B cell (primary cell): ENCODE results near the gene ARHGAP32. TPM values are rescaled to one million over a fixed set of nuclear protein-coding genes. Genes with fewer than 3 reads are reported as not detected.

Experiments used
- ATAC-seq: fragments of 200-7000 bp; cut with Tn5 transposase; one replicate; pipeline ENCODE4 v1.10.0; 2021; ENCODE audit warnings: low read depth, mild to moderate bottlenecking, moderate number of reproducible peaks, moderate library complexity
- CTCF ChIA-PET: fragments of 350-600 bp; sonication (Branson Sonifier 250); formaldehyde crosslinking; loops from one replicate; lab custom pipeline; 2021; ENCODE audit warnings: antibody characterized with exemption, inconsistent platforms; lab: Charles Lee
- POLR2A ChIA-PET: fragments of 350-600 bp; sonication (Branson Sonifier 250); formaldehyde crosslinking; loops from one replicate; lab custom pipeline; 2021; ENCODE audit warnings: antibody characterized with exemption; lab: Charles Lee
- DNase-seq: peaks from one replicate; pipeline ENCODE4 v3.0.0; 2013
- H2AFZ ChIP-seq: 2 replicates; pipeline ENCODE4 v1.6.1; 2012; ENCODE audit warnings: mild to moderate bottlenecking, low read depth, low read length; ENCODE audit not compliant: insufficient read depth, poor library complexity, severe bottlenecking
- H3K27ac ChIP-seq, 2 donors: 1 replicate in 1 of 2; 2 replicates in 1 of 2; pipeline ENCODE4 v1.5.1; 2012 to 2013; ENCODE audit warnings: low read length in 2 of 2, mild to moderate bottlenecking in 2 of 2, moderate library complexity in 1 of 2
- H3K27me3 ChIP-seq, 4 experiments: fragments of 200-600 bp in 1 of 4; sonication (generic) in 1 of 4; replicated peaks in 1 of 4; 1 replicate in 2 of 4; 2 replicates in 2 of 4; pipeline versions ENCODE4 v1.6.1 to v1.7.0; 2013 to 2016; ENCODE audit warnings: low read length in 3 of 4, mild to moderate bottlenecking in 2 of 4, mixed read lengths in 1 of 4, moderate library complexity in 1 of 4; ENCODE audit not compliant: insufficient read depth in 4 of 4, control insufficient read depth in 3 of 4; ENCODE audit errors: control extremely low read depth in 1 of 4
- H3K36me3 ChIP-seq, 2 experiments: replicated peaks in 1 of 2; 1 replicate in 1 of 2; 2 replicates in 1 of 2; pipeline versions ENCODE4 v1.6.1 to v1.7.1; 2013; ENCODE audit warnings: low read length in 1 of 2; ENCODE audit not compliant: insufficient read depth in 2 of 2, control insufficient read depth in 1 of 2; ENCODE audit errors: control extremely low read depth in 1 of 2, extremely low read depth in 1 of 2
- H3K4me1 ChIP-seq, 2 donors: fragments of 200-600 bp in 1 of 2; sonication (generic) in 1 of 2; 1 replicate in 1 of 2; 2 replicates in 1 of 2; pipeline versions ENCODE4 v1.5.1 to v1.6.1; 2013 to 2017; ENCODE audit warnings: low read length in 2 of 2; ENCODE audit not compliant: control insufficient read depth in 2 of 2, insufficient read depth in 2 of 2
- H3K4me2 ChIP-seq: replicated peaks from 2 replicates; pipeline ENCODE3; 2012; ENCODE audit warnings: mild to moderate bottlenecking, low read depth, low read length; ENCODE audit not compliant: poor library complexity, severe bottlenecking
- H3K4me3 ChIP-seq, 5 experiments: fragments of 200-600 bp in 1 of 5; sonication (generic) in 1 of 5; 1 replicate in 3 of 5; 2 replicates in 2 of 5; pipeline versions ENCODE4 v1.5.1 to v1.7.0; 2011 to 2016; ENCODE audit warnings: low read length in 4 of 5, mild to moderate bottlenecking in 4 of 5, low read depth in 2 of 5, control low read depth in 1 of 5, moderate library complexity in 1 of 5; ENCODE audit not compliant: insufficient read depth in 1 of 5; ENCODE audit errors: control extremely low read depth in 1 of 5, extremely low read depth in 1 of 5
- H3K79me2 ChIP-seq: fragments of 200-600 bp; sonication (generic); one replicate; pipeline ENCODE4 v1.6.0; 2016; ENCODE audit warnings: low read length; ENCODE audit not compliant: control insufficient read depth, insufficient read depth
- H3K9ac ChIP-seq: fragments of 200-600 bp; sonication (generic); 2 replicates; pipeline ENCODE4 v1.6.1; 2017; ENCODE audit warnings: mild to moderate bottlenecking, low read length, moderate library complexity
- H3K9me3 ChIP-seq, 3 donors: one replicate each; pipeline versions ENCODE4 v1.6.1 to v1.7.1; 2013; ENCODE audit warnings: low read length in 2 of 3; ENCODE audit not compliant: control insufficient read depth in 2 of 3, insufficient read depth in 1 of 3; ENCODE audit errors: control extremely low read depth in 1 of 3
- H4K20me1 ChIP-seq: 2 replicates; pipeline ENCODE4 v1.6.0; 2012; ENCODE audit warnings: mild to moderate bottlenecking, low read length; ENCODE audit not compliant: insufficient read depth, control insufficient read depth, poor library complexity, severe bottlenecking
- H3K27ac Mint-ChIP-seq: one replicate; pipeline ENCODE4 v1.8.0; 2021; ENCODE audit warnings: mixed read lengths
- H3K27me3 Mint-ChIP-seq: one replicate; pipeline ENCODE4 v1.8.0; 2021; ENCODE audit warnings: mixed read lengths
- H3K4me1 Mint-ChIP-seq: one replicate; pipeline ENCODE4 v1.8.0; 2021; ENCODE audit warnings: mixed read lengths
- H3K4me3 Mint-ChIP-seq: one replicate; pipeline ENCODE4 v1.8.0; 2021; ENCODE audit warnings: mixed read lengths
- H3K9me3 Mint-ChIP-seq: one replicate; pipeline ENCODE4 v1.8.0; 2022; ENCODE audit warnings: mixed read lengths; ENCODE audit not compliant: insufficient read depth
- CTCF ChIP-seq: fragments of 200-600 bp; IDR thresholded peaks from one replicate; pipeline ENCODE4 v1.8.0; 2022; ENCODE audit warnings: antibody characterized with exemption, mild to moderate bottlenecking
- EZH2 ChIP-seq: IDR thresholded peaks from 2 replicates; pipeline ENCODE4 v1.6.1; 2012; ENCODE audit warnings: borderline replicate concordance, low read depth, mild to moderate bottlenecking, moderate library complexity, low read length; ENCODE audit not compliant: insufficient read depth, poor library complexity, severe bottlenecking
- WGBS: methylation state at CpG from one replicate; pipeline ENCODE4 v1.1.5; 2013; ENCODE audit warnings: missing lambda C conversion rate; ENCODE audit not compliant: insufficient coverage; 5-methylcytosine and 5-hydroxymethylcytosine counted together
- intact Hi-C: fragments of 100-400 bp; cut with micrococcal nuclease; formaldehyde crosslinking; loops from one replicate; pipeline ENCODE4 v1.10.0; 2022
- polyA plus RNA-seq: library from polyadenylated mRNA; depleted of rRNA; stranded (reverse); fragments of >200 nt; gene quantifications from 2 replicates; pipeline ENCODE4 v1.2.3, GENCODE V29; 2012
- total RNA-seq, 2 donors: library from RNA; stranded (reverse); fragments of 120-200 nt in 1 of 2; gene quantifications; 1 replicate in 1 of 2; 2 replicates in 1 of 2; pipeline versions ENCODE4 v1.2.3 to v1.2.4, GENCODE V29; 2013 to 2022

ARHGAP32 gene
- total and polyA plus RNA-seq, 2 donors (not counting 1 experiment from before 2014, with no cell fraction given), result 4.4 to 10.6 TPM

GRCh38 chr11:128931668-128932067, 260.5 kb downstream of the ARHGAP32 start:
- TF ChIP-seq CTCF (no peak), EZH2 (no peak)
- Mint-ChIP-seq H3K27me3 (peaks cover 20% of the 10 kb centered on the region), H3K4me3 (no peak overlapping the region), H3K27ac (no peak overlapping the region), H3K4me1 (peaks cover 15% of the 10 kb centered on the region), H3K9me3 (no peaks in the 10 kb centered on the region)
- no peak overlapping the region for H3K9ac ChIP-seq
- ATAC-seq (no peak), DNase-seq (no peak)
- H2AFZ ChIP-seq, result no peak overlapping the region
- no peak overlapping the region for H3K27ac ChIP-seq
- 94% methylated on average over 6 of the region's 6 CpGs for WGBS
- no peak overlapping the region for H3K4me3 ChIP-seq
- H3K4me2 ChIP-seq, result no peak overlapping the region
- CTCF ChIA-PET, result interaction anchor here (1.2 to 1.6 kb wide), 2 partner anchors 26 to 45 kb away, joined by 3 read pairs; no protein-coding TSS in a partner anchor
- H4K20me1 ChIP-seq, result no peaks in the 10 kb centered on the region
- peaks cover 0 to 18% (median 0%) of the 10 kb centered on the region in 4 experiments for H3K27me3 ChIP-seq
- peaks cover 0 to 16% (median 0%) of the 10 kb centered on the region in 3 donors for H3K9me3 ChIP-seq
- H3K36me3 ChIP-seq, result no peaks in the 10 kb centered on the region
- POLR2A ChIA-PET, result no interaction called here
- no peaks in the 10 kb centered on the region for H3K79me2 ChIP-seq
- intact Hi-C loops, result no loop called here
- H3K4me1 ChIP-seq, result peaks cover 7 to 11% of the 10 kb centered on the region in 2 donors

DNA sequence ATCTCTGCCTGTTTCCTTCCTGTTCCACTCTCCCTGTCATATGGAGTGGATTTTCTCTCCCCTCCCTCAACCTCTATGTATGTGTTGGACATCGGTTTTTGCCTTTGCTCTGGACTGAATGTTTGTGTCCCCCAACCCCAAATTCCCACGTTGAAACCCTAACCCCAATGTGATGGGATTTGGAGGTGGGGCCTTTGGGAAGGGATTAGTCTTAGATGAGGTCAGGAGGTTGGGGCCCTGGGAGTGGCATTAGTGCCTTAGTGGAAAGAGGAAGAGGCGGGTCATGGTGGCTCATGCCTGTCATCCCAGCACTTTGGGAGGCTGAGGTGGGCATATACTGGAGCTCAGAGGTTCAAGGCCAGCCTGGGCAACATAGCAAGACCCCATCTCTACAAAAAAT, 261.1 kb downstream of the ARHGAP32 start:
- peaks cover 18% of the 10 kb centered on the region for H3K27me3 Mint-ChIP-seq
- H3K4me2 ChIP-seq, result no peak overlapping the region
- no peak overlapping the region for H3K4me3 Mint-ChIP-seq
- H3K4me1 ChIP-seq, result peaks cover 7 to 11% of the 10 kb centered on the region in 2 donors
- no peaks in the 10 kb centered on the region for H3K79me2 ChIP-seq
- H3K9me3 Mint-ChIP-seq, result no peaks in the 10 kb centered on the region
- no peak overlapping the region for H3K27ac ChIP-seq
- no peak overlapping the region for H3K4me3 ChIP-seq
- no peak overlapping the region for H3K27ac Mint-ChIP-seq
- peaks cover 0 to 16% (median 0%) of the 10 kb centered on the region in 3 donors for H3K9me3 ChIP-seq
- intact Hi-C loops, result no loop called here
- ChIA-PET CTCF (interaction anchor here (1.6 kb wide), 1 partner anchor 45 kb away, joined by 3 read pairs; no protein-coding TSS in a partner anchor), POLR2A (interaction anchor here (0.6 kb wide), 1 partner anchor 25 kb away, joined by 3 read pairs; no protein-coding TSS in a partner anchor)
- ATAC-seq (no peak), DNase-seq (no peak)
- H2AFZ ChIP-seq, result no peak overlapping the region
- no peak for TF ChIP-seq CTCF
- no peak for TF ChIP-seq EZH2
- H3K36me3 ChIP-seq, result no peaks in the 10 kb centered on the region
- H4K20me1 ChIP-seq, result no peaks in the 10 kb centered on the region
- H3K9ac ChIP-seq, result no peak overlapping the region
- H3K27me3 ChIP-seq, result peaks cover 0 to 18% (median 0%) of the 10 kb centered on the region in 4 experiments
- peaks cover 15% of the 10 kb centered on the region for H3K4me1 Mint-ChIP-seq
- no CpG with 5 or more reads among the region's 3 CpGs for WGBS
